Measurements from ENCODE around the gene USPL1. TPM values are rescaled to one million over a fixed set of nuclear protein-coding genes. Genes with fewer than 3 reads are reported as not detected.

The USPL1 gene
- total RNA-seq, 2 donors from 2014 or later = 17.9 to 19.3 TPM

DNA sequence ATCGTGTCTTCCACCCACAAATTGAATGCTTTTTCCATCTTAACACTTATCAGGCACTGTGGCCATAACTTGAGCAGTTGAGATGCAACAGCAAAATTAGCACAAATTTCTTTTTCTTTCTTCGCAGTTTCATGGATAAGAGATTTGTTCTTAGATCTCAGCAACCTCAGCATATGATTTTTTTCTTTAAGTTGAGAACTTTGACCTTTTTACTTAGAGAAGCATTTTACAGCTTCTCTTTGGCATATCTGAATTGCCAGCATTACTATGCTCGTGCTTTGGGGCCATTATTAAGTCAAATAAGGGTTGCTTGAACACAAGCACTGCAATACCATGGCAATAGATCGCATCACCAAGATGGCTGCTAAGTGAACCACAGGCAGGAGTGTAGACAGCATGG lies 16.1 kb downstream of the USPL1 start:
- no peak overlapping the region for H3K27ac Mint-ChIP-seq
- H3K36me3 Mint-ChIP-seq (ENCODE audit: low read depth) = peaks cover 53% of the 10 kb centered on the region
- no peaks in the 10 kb centered on the region for H3K4me1 Mint-ChIP-seq
- WGBS, 2 experiments (ENCODE audit: insufficient coverage in 1 of 2, insufficient read length in 1 of 2) = 93 to 95% methylated on average over 4 of the region's 4 CpGs
- H3K27ac ChIP-seq (ENCODE audit: low read depth, low read length) = no peak overlapping the region
- TF ChIP-seq, protein P1, sequence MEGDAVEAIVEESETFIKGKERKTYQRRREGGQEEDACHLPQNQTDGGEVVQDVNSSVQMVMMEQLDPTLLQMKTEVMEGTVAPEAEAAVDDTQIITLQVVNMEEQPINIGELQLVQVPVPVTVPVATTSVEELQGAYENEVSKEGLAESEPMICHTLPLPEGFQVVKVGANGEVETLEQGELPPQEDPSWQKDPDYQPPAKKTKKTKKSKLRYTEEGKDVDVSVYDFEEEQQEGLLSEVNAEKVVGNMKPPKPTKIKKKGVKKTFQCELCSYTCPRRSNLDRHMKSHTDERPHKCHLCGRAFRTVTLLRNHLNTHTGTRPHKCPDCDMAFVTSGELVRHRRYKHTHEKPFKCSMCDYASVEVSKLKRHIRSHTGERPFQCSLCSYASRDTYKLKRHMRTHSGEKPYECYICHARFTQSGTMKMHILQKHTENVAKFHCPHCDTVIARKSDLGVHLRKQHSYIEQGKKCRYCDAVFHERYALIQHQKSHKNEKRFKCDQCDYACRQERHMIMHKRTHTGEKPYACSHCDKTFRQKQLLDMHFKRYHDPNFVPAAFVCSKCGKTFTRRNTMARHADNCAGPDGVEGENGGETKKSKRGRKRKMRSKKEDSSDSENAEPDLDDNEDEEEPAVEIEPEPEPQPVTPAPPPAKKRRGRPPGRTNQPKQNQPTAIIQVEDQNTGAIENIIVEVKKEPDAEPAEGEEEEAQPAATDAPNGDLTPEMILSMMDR (conservative IDR thresholded peaks at IDR 0.05) = no peak
- H3K4me3 Mint-ChIP-seq = no peak overlapping the region
- peaks cover 4% of the 10 kb centered on the region for H3K9me3 Mint-ChIP-seq
- no peaks in the 10 kb centered on the region for H3K4me1 ChIP-seq (ENCODE audit: control insufficient read depth, insufficient read depth, low read length)
- DNase-seq = no peak
- H3K9ac ChIP-seq (ENCODE audit: extremely low read depth, low read length, poor library complexity, severe bottlenecking) = no peak overlapping the region
- H3K27me3 ChIP-seq (ENCODE audit: control insufficient read depth, insufficient read depth, low read length, poor library complexity, severe bottlenecking) = no peaks in the 10 kb centered on the region
- H3K9me3 ChIP-seq (ENCODE audit: control insufficient read depth, low read length) = peaks cover 12% of the 10 kb centered on the region
- H3K4me3 ChIP-seq (ENCODE audit: low read length) = no peak overlapping the region
- no peaks in the 10 kb centered on the region for H3K27me3 Mint-ChIP-seq (ENCODE audit: insufficient read depth)
- peaks cover 76% of the 10 kb centered on the region for H3K36me3 ChIP-seq (ENCODE audit: control insufficient read depth, insufficient read depth, low read length)

DNA sequence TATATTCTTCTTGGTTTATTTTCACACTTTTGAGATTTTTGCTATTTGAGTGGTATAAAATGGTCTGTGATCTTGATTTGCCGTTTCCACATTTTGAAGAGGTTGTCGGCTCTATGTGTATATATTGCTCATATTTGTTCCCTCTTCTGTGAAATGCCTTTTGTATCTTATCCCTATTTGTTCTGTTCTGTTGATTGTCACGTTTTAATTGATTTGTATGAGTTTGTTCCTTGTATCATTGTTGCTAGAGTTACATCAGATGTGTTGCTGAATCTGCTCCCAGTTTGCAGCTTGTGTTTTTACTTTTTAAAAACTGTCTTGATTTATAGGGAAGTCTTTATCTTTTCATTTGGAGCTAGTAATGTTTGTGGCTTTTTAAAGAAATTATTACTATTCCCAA lies 17.1 kb downstream of the USPL1 start:
- no peak for DNase-seq
- no peaks in the 10 kb centered on the region for H3K27me3 Mint-ChIP-seq (ENCODE audit: insufficient read depth)
- H3K4me1 Mint-ChIP-seq = no peaks in the 10 kb centered on the region
- H3K9me3 Mint-ChIP-seq = peaks cover 4% of the 10 kb centered on the region
- peaks cover 73% of the 10 kb centered on the region for H3K36me3 ChIP-seq (ENCODE audit: control insufficient read depth, insufficient read depth, low read length)
- no peak overlapping the region for H3K4me3 Mint-ChIP-seq
- no peak overlapping the region for H3K9ac ChIP-seq (ENCODE audit: extremely low read depth, low read length, poor library complexity, severe bottlenecking)
- H3K4me3 ChIP-seq (ENCODE audit: low read length) = no peak overlapping the region
- peaks cover 50% of the 10 kb centered on the region for H3K36me3 Mint-ChIP-seq (ENCODE audit: low read depth)
- H3K4me1 ChIP-seq (ENCODE audit: control insufficient read depth, insufficient read depth, low read length) = no peaks in the 10 kb centered on the region
- 91 to 100% methylated on average over 1 to 3 of the region's 3 CpGs for WGBS, 2 experiments (ENCODE audit: insufficient coverage in 1 of 2, insufficient read length in 1 of 2)
- TF ChIP-seq, protein P1 (conservative IDR thresholded peaks at IDR 0.05) = no peak
- H3K27ac ChIP-seq (ENCODE audit: low read depth, low read length) = no peak overlapping the region
- no peak overlapping the region for H3K27ac Mint-ChIP-seq
- H3K9me3 ChIP-seq (ENCODE audit: control insufficient read depth, low read length) = peaks cover 12% of the 10 kb centered on the region
- H3K27me3 ChIP-seq (ENCODE audit: control insufficient read depth, insufficient read depth, low read length, poor library complexity, severe bottlenecking) = no peaks in the 10 kb centered on the region

GRCh38 chr13:30638301-30638700 lies 20.6 kb downstream of the USPL1 start:
- no peak for DNase-seq
- peaks cover 77% of the 10 kb centered on the region for H3K36me3 ChIP-seq (ENCODE audit: control insufficient read depth, insufficient read depth, low read length)
- H3K4me3 ChIP-seq (ENCODE audit: low read length) = no peak overlapping the region
- Mint-ChIP-seq H3K36me3 (ENCODE audit: low read depth) (peaks cover 47% of the 10 kb centered on the region), H3K9me3 (peaks cover 4% of the 10 kb centered on the region), H3K27ac (no peak overlapping the region), H3K4me1 (no peaks in the 10 kb centered on the region), H3K27me3 (ENCODE audit: insufficient read depth) (no peaks in the 10 kb centered on the region), H3K4me3 (no peak overlapping the region)
- H3K27ac ChIP-seq (ENCODE audit: low read depth, low read length) = no peak overlapping the region
- no peaks in the 10 kb centered on the region for H3K27me3 ChIP-seq (ENCODE audit: control insufficient read depth, insufficient read depth, low read length, poor library complexity, severe bottlenecking)
- no peaks in the 10 kb centered on the region for H3K4me1 ChIP-seq (ENCODE audit: control insufficient read depth, insufficient read depth, low read length)
- peaks cover 12% of the 10 kb centered on the region for H3K9me3 ChIP-seq (ENCODE audit: control insufficient read depth, low read length)
- 95 to 96% methylated on average over 2 to 3 of the region's 4 CpGs for WGBS, 2 experiments (ENCODE audit: insufficient coverage in 1 of 2, insufficient read length in 1 of 2)
- TF ChIP-seq, protein P1 (conservative IDR thresholded peaks at IDR 0.05) = no peak
- no peak overlapping the region for H3K9ac ChIP-seq (ENCODE audit: extremely low read depth, low read length, poor library complexity, severe bottlenecking)

Measured in endodermal cell (in vitro differentiated cells).